HG03378 (cell line): ENCODE measurements around the gene TCL1B.

Experiments
- ATAC-seq: cut with Tn5 transposase; IDR thresholded peaks from one replicate; pipeline ENCODE4 v1.9.1; 2021; ENCODE audit warnings: mild to moderate bottlenecking, moderate library complexity; ENCODE audit not compliant: unreplicated experiment

The TCL1B gene

GRCh38 chr14:95666450-95666849 is 19.8 kb upstream of the TCL1B start:
- no peak for ATAC-seq

DNA sequence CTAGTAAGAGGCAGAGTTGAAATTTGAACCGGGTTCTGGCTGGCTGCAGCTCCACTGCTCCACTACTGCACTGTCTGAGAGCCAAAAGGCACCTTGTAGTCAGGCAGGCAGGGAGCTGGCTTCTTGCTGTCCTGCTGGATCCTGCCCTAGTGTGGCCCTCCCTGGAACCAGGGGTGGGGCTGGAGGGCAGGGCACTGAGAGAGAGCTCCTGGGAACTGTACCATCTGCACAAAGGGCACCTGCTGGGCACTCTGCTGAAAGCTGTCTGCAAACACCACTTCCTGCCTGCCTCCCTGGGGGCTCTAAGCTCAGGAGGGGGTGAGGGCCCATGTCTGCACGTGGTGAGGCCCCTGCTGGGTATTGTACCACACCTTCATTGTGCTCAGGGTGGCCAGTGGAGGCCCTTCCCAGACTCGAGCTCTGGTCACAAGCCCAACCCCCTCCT is 19.0 kb upstream of the TCL1B start:
- no peak for ATAC-seq

- ATAC-seq, result no peak
These were observed 17.9 kb upstream of the TCL1B start for GRCh38 chr14:95668235-95668772.

- no peak for ATAC-seq
These were observed 11.6 kb upstream of the TCL1B start for GRCh38 chr14:95674613-95675012.

- no peak for ATAC-seq
These were observed 10.7 kb upstream of the TCL1B start for GRCh38 chr14:95675486-95675885.

DNA sequence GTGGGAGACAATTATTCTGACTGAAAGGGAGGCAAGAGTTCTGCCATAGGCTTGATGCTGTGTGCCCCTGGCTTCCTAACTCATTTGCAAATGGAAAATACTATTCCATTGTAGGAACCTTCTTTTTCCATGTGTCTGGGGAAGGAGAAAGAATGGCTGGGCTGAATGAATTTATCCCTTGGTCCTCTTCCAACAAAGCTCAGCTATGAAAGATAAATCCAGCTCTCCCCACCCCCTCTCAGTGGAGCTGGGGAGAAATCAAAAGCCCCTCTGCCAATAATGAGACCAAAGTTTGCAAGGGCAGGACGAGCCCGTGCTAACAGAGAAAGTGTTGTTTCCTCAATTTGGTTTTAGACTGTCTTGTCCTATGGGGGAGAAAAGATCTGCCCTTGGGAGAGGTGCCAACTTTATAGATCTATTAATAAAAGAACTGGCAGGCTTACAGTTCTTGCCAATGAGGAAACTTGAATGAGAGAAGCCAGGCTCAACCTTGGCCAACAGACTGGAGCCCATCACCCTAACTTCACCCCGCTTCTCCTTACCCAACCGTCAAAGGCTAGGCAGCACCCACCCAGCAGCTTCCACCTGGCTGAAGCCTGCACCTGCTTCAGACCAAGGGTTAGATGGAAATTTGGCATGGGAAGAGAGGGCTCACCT is 8.9 kb upstream of the TCL1B start:
- no peak for ATAC-seq

GRCh38 chr14:95679148-95679815 is 6.9 kb upstream of the TCL1B start:
- ATAC-seq, result no peak

GRCh38 chr14:95679998-95680735 is 6.1 kb upstream of the TCL1B start:
- ATAC-seq, result no peak

- ATAC-seq, result no peak
These were observed 5.1 kb upstream of the TCL1B start for GRCh38 chr14:95681153-95681552.

DNA sequence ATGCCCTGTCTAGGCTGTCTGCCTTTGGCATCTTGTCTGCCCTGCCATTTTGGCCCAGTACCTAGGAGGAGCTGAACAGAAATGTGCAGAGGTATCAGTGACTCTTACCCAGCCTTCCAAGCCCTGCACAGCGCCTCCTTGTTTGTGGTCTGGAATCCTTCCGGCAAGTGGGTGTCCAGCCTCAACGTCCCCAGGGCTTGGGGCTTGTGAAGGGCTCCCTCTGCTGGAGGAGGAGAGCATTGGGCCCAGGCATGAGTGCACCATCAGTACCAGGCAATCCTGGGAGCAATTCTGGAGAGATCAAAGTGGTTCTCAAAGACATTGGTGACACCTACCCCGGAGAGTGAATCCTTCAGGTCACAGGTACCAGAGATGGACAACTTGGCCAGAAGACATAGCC is 2.4 kb upstream of the TCL1B start:
- no peak for ATAC-seq

DNA sequence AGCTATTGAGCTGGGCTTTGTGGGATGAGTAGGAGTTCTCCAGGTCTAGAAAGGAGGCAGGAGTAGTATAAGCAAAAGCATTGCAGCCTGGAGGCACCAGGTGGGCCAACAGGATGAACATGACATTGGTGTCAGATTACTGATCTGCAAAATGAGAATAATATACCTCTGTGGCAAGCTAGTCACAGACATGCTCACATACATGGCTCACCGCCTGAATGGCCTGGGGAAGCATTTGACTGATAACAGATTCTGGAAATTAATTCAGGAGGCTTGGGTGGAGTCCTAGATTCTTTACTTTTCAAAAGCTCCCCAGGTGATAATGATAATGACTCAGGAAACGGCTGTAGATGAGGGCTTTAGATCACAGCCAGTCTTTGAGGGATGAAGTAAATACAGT is 709 bp downstream of the TCL1B start:
- ATAC-seq, result no peak

- no peak for ATAC-seq
These were observed 3.2 kb downstream of the TCL1B start for GRCh38 chr14:95689441-95689840.

GRCh38 chr14:95690815-95691214 is 4.6 kb downstream of the TCL1B start:
- ATAC-seq, result no peak

- no peak for ATAC-seq
These were observed 5.4 kb downstream of the TCL1B start for GRCh38 chr14:95691591-95691990.

GRCh38 chr14:95692109-95692508 is 5.9 kb downstream of the TCL1B start:
- ATAC-seq, result no peak

GRCh38 chr14:95695051-95695450 is 8.8 kb downstream of the TCL1B start:
- no peak for ATAC-seq

DNA sequence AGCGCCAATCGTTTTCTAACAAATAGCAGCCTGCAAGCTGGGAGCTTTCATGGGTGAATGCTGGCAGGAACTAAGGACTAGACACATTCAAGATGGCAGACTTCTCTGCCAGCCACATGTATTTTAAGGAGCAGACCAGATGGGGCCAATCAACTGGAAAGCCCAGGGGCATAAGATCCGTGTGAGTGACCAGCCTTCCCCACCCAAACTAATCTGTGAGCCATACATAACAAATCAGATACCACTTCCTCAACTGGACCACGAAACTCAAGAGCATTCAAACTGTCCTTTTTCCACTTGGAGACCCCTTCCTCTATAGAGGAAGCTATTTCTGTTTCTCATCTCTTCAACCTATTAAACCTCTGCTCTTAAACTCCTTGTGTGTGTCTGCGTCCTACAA is 9.7 kb downstream of the TCL1B start:
- ATAC-seq, result no peak

- ATAC-seq, result no peak
These were observed 10.5 kb downstream of the TCL1B start for GRCh38 chr14:95696741-95697140.

GRCh38 chr14:95697764-95698163 is 11.5 kb downstream of the TCL1B start:
- peak; percentile 47 for ATAC-seq

DNA sequence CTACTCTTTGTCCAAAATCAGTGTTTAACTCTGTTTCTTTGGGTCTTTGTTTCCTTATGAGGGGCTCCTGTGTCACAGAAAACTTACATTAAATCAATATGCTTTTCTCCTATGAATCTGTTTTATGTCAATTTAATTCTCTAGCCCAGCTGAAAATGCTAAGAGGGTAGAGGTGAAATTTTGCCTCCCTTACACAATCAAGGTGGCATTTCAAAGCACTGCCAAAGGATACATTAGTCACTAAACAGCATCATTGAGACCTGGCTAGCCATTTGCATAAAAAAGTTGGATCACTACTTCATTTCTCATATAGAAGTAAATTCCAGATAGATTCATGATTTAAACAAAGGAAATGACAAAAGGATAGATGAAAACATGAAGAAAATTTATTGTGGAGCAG is 12.1 kb downstream of the TCL1B start:
- ATAC-seq, result no peak

DNA sequence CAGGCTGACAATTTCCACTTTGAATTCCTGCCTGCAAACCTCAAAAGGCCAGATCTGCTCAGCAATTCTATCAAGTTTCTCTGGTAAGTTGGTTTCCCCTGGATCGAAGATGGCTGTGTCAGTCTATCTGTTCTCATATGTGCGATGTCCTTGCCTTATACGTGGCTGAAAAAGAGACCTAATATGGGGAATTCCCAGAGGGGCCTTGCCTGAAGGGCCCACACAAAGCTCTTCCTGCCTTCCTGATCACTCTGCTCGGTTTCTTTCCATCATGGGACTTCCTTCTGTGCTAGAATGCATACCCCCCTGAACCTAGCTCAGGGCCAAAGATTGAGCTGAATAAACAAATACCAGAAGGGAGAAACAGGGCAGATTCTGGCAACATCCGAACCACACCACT is 13.2 kb downstream of the TCL1B start:
- ATAC-seq, result no peak
